ENCODE data around the gene TKT. TPM values are rescaled to one million over a fixed set of nuclear protein-coding genes. Genes with fewer than 3 reads are reported as not detected.
A peak's percentile ranks its signal among the peaks of the same experiment; 100 is the strongest.

The TKT gene
- total and polyA plus RNA-seq, 2 of the 13 experiments (the other 11 are each of a cell fraction or from before 2014, with no cell fraction given): 150 to 238 TPM

- TF ChIP-seq SSRP1 (CRISPR knock-in tag; IDR thresholded peaks at IDR 0.05): no peak
- TF ChIP-seq MXI1 (IDR thresholded peaks at IDR 0.05; ENCODE audit: borderline replicate concordance, low read depth, low read length): peak; percentile 52; the same call in 1 of the 3 replicates
- no peak; the same call in 1 of the 2 replicates for TF ChIP-seq ZNF788 (CRISPR knock-in tag; IDR thresholded peaks at IDR 0.05; ENCODE audit: borderline replicate concordance)
- peak; percentile 67 for TF ChIP-seq ZFP91 (CRISPR knock-in tag; IDR thresholded peaks at IDR 0.05; ENCODE audit: borderline replicate concordance)
- no peak for TF ChIP-seq POGK (CRISPR knock-in tag; conservative IDR thresholded peaks at IDR 0.05)
- peak; percentile 69; the same call in 1 of the 2 replicates for TF ChIP-seq MIER3 (CRISPR knock-in tag; IDR thresholded peaks at IDR 0.05; ENCODE audit: borderline replicate concordance)
- no peak for TF ChIP-seq ZNF468 (CRISPR knock-in tag; IDR thresholded peaks at IDR 0.05)
- no peak for TF ChIP-seq ZNF605 (CRISPR knock-in tag; IDR thresholded peaks at IDR 0.05)
- no peak for TF ChIP-seq LBX2 (CRISPR knock-in tag; IDR thresholded peaks at IDR 0.05; ENCODE audit: borderline replicate concordance)
- no peak for TF ChIP-seq IKZF4 (CRISPR knock-in tag; IDR thresholded peaks at IDR 0.05; ENCODE audit: borderline replicate concordance, low read depth, not compliant biosample characterization)
- no peak for TF ChIP-seq NR2C2 (CRISPR knock-in tag; IDR thresholded peaks at IDR 0.05; ENCODE audit: borderline replicate concordance)
- no peak for TF ChIP-seq NFAT5 (CRISPR knock-in tag; IDR thresholded peaks at IDR 0.05)
- TF ChIP-seq TRIM24 (CRISPR knock-in tag; IDR thresholded peaks at IDR 0.05): no peak
- TF ChIP-seq NFIC (IDR thresholded peaks at IDR 0.05; ENCODE audit: low read length): no peak
- TF ChIP-seq SRSF4 (IDR thresholded peaks at IDR 0.05; ENCODE audit: low read depth, low read length, poor library complexity, severe bottlenecking): no peak
- no peak for TF ChIP-seq ZNF33B (CRISPR knock-in tag; IDR thresholded peaks at IDR 0.05)
- no peak for TF ChIP-seq RARG (CRISPR knock-in tag; IDR thresholded peaks at IDR 0.05; ENCODE audit: low read depth)
- TF ChIP-seq MLLT10 (CRISPR knock-in tag; IDR thresholded peaks at IDR 0.05): no peak
- TF ChIP-seq XRCC5 (optimal IDR thresholded peaks at IDR 0.05; ENCODE audit: low read length): peak; percentile 91
- TF ChIP-seq MEF2D (CRISPR knock-in tag; IDR thresholded peaks at IDR 0.05): no peak
- peak; percentile 52; the same call in 1 of the 2 replicates for TF ChIP-seq HDAC2 (CRISPR knock-in tag; IDR thresholded peaks at IDR 0.05)
- TF ChIP-seq KDM2A (CRISPR knock-in tag; IDR thresholded peaks at IDR 0.05; ENCODE audit: borderline replicate concordance, low read depth): peak; percentile 68; the same call in 1 of the 2 replicates
These were observed 35.8 kb downstream of the TKT start (continued) for GRCh38 chr3:53219895-53220483.
